Measurements from ENCODE around the gene MMP20.

MMP20 gene

DNA sequence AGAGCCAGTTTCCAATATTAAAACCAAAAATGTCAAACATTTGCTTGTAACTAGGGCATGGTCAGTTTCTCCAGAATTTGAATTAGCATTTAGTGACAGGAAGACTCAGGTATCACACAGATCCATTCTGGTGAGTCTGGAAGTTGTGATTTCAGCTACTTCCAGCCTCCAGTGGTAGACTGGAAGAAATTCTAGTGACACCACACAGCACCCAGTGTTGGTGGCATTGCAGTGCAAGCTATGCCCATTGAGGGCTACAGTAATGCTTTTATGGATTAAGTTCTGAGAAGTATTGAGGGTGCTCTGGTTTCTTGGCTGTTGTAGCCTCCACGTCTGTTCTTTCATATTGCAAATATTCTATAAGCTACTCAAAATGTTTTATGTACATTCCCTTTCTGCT lies 31.4 kb upstream of the MMP20 start:
- DNase-seq (ENCODE audit: low read depth): no peak
- no peak overlapping the region for H3K4me3 ChIP-seq (ENCODE audit: low read length)
- TF ChIP-seq, protein P1, sequence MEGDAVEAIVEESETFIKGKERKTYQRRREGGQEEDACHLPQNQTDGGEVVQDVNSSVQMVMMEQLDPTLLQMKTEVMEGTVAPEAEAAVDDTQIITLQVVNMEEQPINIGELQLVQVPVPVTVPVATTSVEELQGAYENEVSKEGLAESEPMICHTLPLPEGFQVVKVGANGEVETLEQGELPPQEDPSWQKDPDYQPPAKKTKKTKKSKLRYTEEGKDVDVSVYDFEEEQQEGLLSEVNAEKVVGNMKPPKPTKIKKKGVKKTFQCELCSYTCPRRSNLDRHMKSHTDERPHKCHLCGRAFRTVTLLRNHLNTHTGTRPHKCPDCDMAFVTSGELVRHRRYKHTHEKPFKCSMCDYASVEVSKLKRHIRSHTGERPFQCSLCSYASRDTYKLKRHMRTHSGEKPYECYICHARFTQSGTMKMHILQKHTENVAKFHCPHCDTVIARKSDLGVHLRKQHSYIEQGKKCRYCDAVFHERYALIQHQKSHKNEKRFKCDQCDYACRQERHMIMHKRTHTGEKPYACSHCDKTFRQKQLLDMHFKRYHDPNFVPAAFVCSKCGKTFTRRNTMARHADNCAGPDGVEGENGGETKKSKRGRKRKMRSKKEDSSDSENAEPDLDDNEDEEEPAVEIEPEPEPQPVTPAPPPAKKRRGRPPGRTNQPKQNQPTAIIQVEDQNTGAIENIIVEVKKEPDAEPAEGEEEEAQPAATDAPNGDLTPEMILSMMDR (conservative IDR thresholded peaks at IDR 0.05; ENCODE audit: low read length): no peak

DNA sequence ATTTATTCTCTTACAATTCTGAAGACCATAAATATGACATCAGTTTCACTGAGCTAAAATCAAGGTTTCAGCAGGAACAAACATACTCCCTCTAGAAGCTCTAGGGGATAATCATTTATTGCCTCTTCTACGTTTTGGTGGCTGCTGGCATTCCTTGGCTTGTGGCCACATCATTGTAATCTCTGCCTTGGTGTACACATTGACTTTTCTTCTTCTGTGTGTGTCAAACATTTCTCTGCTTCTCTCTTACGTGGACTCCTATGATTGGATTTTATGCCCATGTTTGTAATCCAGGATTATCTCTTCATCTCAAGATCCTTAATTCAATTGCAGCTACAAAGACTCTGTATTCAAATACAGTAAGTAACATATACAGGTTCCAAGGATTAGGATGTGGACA lies 30.4 kb upstream of the MMP20 start:
- TF ChIP-seq, protein P1 (conservative IDR thresholded peaks at IDR 0.05; ENCODE audit: low read length): no peak
- H3K4me3 ChIP-seq (ENCODE audit: low read length): no peak overlapping the region
- DNase-seq (ENCODE audit: low read depth): no peak

DNA sequence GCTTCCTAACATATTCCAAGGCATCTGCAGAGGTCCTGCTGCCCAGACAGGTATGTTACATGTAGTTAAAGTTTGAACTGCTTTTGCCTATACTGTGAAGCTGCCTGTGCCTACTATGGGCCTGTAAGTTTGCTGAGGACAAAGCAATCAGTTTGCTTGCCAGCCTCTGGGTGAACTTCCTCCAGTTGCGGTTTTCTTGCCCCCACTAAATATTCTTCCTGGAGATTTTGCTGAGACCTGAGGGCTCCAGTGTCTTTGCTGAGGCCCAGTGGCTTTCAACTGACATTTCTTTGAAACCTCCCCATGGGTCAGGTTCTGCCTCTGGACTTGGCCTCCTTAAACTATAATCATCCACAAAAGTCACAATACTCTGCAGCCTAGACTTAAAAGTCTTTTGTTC lies 29.6 kb upstream of the MMP20 start:
- TF ChIP-seq, protein P1 (conservative IDR thresholded peaks at IDR 0.05; ENCODE audit: low read length): no peak
- no peak overlapping the region for H3K4me3 ChIP-seq (ENCODE audit: low read length)
- DNase-seq (ENCODE audit: low read depth): no peak

DNA sequence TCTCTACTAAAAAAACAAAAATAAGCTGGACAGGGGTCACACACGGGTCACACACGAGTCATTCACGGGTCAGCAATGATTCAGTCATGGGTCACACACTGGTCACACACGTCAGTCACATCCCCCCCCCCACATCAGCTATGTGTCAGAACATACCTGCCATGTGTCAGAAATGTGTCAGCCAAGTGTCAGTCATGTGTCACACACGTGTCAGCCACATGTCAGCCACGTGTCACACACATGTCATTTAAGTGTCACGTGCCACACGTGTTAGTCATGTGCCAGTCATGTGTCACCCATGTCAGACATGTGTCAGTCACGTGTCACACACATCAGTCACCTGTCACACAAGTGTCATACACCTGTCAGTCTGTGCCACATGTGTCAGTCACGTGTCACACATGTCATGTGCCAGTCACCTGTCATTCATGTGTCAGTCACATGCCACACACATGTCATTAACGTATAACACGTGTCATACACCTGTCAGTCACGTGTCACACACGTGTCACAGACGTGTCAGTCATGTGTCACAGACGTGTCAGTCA lies 28.7 kb upstream of the MMP20 start:
- no peak for DNase-seq (ENCODE audit: low read depth)
- H3K4me3 ChIP-seq (ENCODE audit: low read length): no peak overlapping the region
- TF ChIP-seq, protein P1 (conservative IDR thresholded peaks at IDR 0.05; ENCODE audit: low read length): no peak

DNA sequence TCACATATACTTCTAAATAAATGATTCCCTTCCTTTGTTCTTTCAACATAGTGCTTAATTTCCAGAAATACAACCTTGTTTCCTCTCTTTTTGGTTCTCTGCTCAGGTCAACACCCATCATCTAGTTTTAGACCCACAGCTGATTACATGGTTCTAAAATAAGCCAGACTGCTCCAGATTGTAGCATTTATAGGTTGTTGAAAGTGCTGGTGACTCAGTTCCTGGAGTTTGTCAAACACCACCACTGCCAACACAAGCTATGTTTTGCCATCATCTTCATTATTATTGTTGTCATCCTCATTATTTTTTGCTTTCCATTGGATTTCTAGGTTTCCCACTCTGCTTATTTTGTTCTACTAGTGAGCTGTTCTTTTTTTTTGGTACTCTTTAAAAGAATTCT lies 22.3 kb upstream of the MMP20 start:
- DNase-seq (ENCODE audit: low read depth): peak; percentile 14
- TF ChIP-seq, protein P1 (conservative IDR thresholded peaks at IDR 0.05; ENCODE audit: low read length): no peak
- H3K4me3 ChIP-seq (ENCODE audit: low read length): no peak overlapping the region

DNA sequence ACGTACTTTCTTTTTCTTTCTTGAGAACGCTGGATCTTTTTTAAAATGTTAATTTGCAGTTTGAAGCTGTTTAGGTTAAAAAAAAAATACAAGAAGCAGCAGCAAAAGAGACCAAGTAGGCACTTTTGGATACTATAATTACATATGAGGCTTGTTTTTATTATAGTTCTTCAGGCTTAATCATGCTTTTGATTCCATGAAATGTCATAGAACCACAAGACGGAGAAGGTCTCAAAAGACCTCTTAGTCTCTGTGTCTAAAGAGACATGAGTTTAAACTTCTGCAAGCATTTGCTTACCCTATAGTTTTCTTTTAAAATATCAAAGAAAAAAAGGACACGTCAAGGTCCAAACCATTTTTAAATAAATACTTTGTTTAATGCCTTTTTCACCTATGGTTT lies 18.8 kb upstream of the MMP20 start:
- TF ChIP-seq, protein P1 (conservative IDR thresholded peaks at IDR 0.05; ENCODE audit: low read length): no peak
- no peak overlapping the region for H3K4me3 ChIP-seq (ENCODE audit: low read length)
- DNase-seq (ENCODE audit: low read depth): no peak

DNA sequence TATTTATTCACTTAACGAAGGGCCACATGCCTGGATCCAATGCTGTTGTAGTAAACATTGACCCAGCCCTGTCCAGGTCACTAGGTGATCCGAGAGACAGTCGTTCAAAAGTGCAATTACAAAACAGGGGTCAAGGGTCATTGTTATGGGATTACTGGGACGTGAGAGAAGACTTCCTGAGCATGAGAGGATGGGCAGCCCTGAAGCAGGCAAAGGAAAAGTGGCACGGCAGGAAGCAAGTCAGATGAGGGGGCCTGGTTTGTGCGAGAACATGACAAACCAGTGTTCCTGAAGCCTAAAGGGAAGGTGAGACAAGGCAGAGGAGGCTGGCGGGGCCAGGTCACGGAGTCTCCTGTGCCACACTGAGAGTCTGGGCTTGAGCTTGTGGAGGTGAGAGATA lies 15.8 kb upstream of the MMP20 start:
- no peak overlapping the region for H3K4me3 ChIP-seq (ENCODE audit: low read length)
- DNase-seq (ENCODE audit: low read depth): no peak
- TF ChIP-seq, protein P1 (conservative IDR thresholded peaks at IDR 0.05; ENCODE audit: low read length): no peak

All from AG10803 (cell line).